Endothelial cell (in vitro differentiated cells): ENCODE data around the gene GAS6. TPM values are rescaled to one million over a fixed set of nuclear protein-coding genes. Genes with fewer than 3 reads are reported as not detected.

Experiments
- DNase-seq: peaks from one replicate; pipeline ENCODE4 v3.0.0; 2021; ENCODE audit warnings: low spot score
- H3K27ac Mint-ChIP-seq: one replicate; pipeline ENCODE4 v1.8.0; 2021; ENCODE audit warnings: mixed read lengths, inconsistent platforms; ENCODE audit not compliant: unreplicated experiment
- H3K27me3 Mint-ChIP-seq: one replicate; pipeline ENCODE4 v1.8.0; 2021; ENCODE audit warnings: mild to moderate bottlenecking, moderate library complexity, mixed read lengths, inconsistent platforms; ENCODE audit not compliant: unreplicated experiment
- H3K36me3 Mint-ChIP-seq: one replicate; pipeline ENCODE4 v1.8.0; 2021; ENCODE audit warnings: mild to moderate bottlenecking, low read depth, mixed read lengths, inconsistent platforms; ENCODE audit not compliant: unreplicated experiment
- H3K4me1 Mint-ChIP-seq: one replicate; pipeline ENCODE4 v1.8.0; 2021; ENCODE audit warnings: mild to moderate bottlenecking, mixed read lengths, inconsistent platforms; ENCODE audit not compliant: unreplicated experiment
- H3K4me3 Mint-ChIP-seq: one replicate; pipeline ENCODE4 v1.8.0; 2021; ENCODE audit warnings: mild to moderate bottlenecking, mixed read lengths, inconsistent platforms; ENCODE audit not compliant: unreplicated experiment
- H3K9me3 Mint-ChIP-seq: one replicate; pipeline ENCODE4 v1.8.0; 2021; ENCODE audit warnings: mixed read lengths, inconsistent platforms; ENCODE audit not compliant: unreplicated experiment
- total RNA-seq: library from RNA; stranded (reverse); fragmentation: NEBNext Ultra II Directional; extraction: Animal tissue kit (Norgen Biotek cat#: 25700); gene quantifications from one replicate; pipeline ENCODE4 v1.2.1, GENCODE V29; 2021; ENCODE audit not compliant: unreplicated experiment
- TF ChIP-seq, protein P1 (sequence below): fragments of 200-600 bp; sonication (generic); IDR thresholded peaks from one replicate; pipeline ENCODE4 v1.5.0; 2021; ENCODE audit warnings: antibody characterized with exemption; ENCODE audit not compliant: unreplicated experiment

The GAS6 gene
- total RNA-seq, 1 donor from 2014 or later = 19.8 TPM

DNA sequence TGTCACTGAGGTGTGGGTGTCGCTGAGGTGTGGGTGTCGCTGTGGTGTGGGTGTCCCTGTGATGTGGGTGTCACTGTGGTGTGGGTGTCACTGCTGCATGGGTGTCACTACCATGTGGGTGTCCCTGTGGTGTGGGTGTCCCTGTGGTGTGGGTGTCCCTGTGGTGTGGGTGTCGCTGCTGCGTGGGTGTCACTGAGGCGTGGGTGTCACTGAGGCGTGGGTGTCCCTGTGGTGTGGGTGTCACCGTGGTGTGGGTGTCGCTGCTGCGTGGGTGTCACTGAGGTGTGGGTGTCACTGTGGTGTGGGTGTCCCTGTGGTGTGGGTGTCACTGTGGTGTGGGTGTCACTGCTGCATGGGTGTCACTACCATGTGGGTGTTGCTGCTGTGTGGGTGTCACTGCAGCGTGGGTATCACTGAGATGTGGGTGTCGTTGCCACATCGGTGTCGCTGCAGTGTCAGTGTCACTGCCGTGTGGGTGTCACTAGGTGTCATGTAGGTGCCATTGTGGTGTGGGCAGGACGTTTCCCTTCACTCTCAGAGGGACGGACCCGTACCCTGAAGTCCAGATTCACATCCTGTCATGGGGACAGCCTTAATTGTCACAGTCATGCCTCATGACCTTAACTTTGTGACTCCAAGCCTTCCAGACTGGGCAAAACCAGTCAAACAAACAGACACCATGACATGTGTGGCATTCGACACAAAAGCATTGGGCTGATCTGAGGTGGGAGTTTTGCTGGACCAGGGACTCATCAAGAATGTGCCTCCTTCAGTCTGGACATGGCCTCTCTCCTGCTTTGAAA, 12.7 kb upstream of the GAS6 start:
- Mint-ChIP-seq H3K4me3 (no peak overlapping the region), H3K27ac (no peak overlapping the region), H3K9me3 (no peaks in the 10 kb centered on the region), H3K36me3 (peaks cover 3% of the 10 kb centered on the region), H3K4me1 (peaks cover 14% of the 10 kb centered on the region), H3K27me3 (peaks cover 9% of the 10 kb centered on the region)
- TF ChIP-seq, protein P1, sequence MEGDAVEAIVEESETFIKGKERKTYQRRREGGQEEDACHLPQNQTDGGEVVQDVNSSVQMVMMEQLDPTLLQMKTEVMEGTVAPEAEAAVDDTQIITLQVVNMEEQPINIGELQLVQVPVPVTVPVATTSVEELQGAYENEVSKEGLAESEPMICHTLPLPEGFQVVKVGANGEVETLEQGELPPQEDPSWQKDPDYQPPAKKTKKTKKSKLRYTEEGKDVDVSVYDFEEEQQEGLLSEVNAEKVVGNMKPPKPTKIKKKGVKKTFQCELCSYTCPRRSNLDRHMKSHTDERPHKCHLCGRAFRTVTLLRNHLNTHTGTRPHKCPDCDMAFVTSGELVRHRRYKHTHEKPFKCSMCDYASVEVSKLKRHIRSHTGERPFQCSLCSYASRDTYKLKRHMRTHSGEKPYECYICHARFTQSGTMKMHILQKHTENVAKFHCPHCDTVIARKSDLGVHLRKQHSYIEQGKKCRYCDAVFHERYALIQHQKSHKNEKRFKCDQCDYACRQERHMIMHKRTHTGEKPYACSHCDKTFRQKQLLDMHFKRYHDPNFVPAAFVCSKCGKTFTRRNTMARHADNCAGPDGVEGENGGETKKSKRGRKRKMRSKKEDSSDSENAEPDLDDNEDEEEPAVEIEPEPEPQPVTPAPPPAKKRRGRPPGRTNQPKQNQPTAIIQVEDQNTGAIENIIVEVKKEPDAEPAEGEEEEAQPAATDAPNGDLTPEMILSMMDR = no peak
- no peak for DNase-seq

DNA sequence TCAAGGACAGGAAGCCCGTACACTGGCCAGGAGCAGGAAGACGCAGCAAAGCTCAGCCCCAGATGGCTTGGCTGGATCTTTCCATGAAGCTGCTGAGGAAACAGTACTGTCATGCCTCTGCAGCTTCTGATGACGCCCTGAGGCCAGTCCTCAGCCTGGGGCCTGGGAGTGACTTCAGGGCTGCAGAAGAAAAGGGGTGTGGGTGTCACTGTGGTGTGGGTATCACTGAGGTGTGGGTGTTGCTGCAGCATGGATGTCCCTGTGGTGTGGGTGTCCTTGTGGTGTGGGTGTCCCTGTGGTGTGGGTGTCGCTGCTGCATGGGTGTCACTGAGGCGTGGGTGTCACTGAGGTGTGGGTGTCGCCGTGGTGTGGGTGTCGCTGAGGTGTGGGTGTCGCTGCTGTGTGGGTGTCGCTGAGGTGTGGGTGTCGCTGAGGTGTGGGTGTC, 12.0 kb upstream of the GAS6 start:
- Mint-ChIP-seq H3K27ac (no peak overlapping the region), H3K9me3 (no peaks in the 10 kb centered on the region), H3K27me3 (peaks cover 9% of the 10 kb centered on the region), H3K36me3 (peaks cover 3% of the 10 kb centered on the region), H3K4me3 (no peak overlapping the region), H3K4me1 (peaks cover 8% of the 10 kb centered on the region)
- TF ChIP-seq, protein P1 = no peak
- no peak for DNase-seq

DNA sequence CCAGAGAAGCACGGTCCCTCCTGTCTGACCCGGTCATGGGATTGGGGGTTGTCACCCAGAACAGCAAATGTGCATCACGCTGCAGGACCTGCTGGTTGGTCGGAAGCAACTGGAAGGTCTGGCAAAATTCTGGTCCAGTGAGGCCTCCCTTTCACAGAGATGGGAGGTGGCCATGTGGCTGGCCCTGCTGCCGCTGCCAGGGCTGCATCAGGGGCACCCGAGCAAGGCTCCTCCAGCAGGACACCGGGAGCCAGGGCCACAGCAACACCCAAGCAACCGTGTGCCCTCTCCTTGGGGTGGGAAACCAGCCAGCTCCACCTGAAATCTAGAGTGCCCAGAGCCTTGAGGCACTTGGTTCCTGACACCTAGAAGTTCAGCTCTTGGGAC, 11.5 kb upstream of the GAS6 start:
- H3K4me3 Mint-ChIP-seq = no peak overlapping the region
- peaks cover 9% of the 10 kb centered on the region for H3K27me3 Mint-ChIP-seq
- H3K9me3 Mint-ChIP-seq = no peaks in the 10 kb centered on the region
- no peak overlapping the region for H3K27ac Mint-ChIP-seq
- peaks cover 3% of the 10 kb centered on the region for H3K36me3 Mint-ChIP-seq
- TF ChIP-seq, protein P1 = no peak
- H3K4me1 Mint-ChIP-seq = peaks cover 8% of the 10 kb centered on the region
- no peak for DNase-seq

DNA sequence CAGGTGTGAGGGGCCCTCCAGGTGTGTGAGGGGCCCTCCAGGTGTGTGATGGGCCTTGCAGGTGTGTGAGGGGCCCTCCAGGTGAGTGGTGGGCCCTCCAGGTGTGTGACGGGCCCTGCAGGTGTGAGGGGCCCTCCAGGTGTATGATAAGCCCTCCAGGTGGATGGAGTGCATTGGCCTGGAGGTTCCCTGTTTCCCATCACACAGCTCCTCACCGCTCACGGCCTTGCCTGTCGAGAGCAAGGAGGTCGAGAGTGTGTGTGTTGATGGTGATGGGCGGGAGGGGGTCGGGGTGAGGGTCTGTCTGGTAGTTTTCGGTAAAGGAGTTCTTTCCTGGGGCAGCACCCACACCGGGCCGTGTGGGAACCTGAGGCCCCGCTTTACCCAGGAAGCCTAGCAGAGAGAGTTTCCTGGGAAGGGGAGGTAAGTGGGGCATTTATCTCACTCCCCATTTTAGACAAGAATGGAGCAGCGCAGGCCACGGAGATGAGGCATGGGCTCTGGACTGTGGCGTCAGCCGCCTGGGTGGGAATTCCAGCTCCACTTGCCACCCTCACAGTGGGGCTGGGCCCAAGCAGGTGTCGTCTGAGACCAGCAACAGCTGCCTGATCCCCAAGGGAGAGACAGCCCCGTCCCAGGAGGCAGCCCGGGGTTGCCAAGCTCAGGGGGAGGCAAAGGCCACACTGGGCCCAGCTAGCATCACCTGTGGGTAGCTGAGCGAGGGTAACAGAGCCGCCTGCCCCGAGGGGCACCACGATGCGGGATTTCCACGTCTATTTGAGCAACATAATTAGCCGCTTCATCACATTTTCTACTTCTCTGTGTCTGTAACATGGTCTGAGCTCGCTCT, 10.9 kb upstream of the GAS6 start:
- TF ChIP-seq, protein P1 = no peak
- Mint-ChIP-seq H3K27me3 (peaks cover 9% of the 10 kb centered on the region), H3K9me3 (no peaks in the 10 kb centered on the region), H3K4me1 (peaks cover 8% of the 10 kb centered on the region), H3K27ac (no peak overlapping the region), H3K4me3 (no peak overlapping the region), H3K36me3 (peaks cover 3% of the 10 kb centered on the region)
- no peak for DNase-seq
